Stimulated activated CD4-positive, alpha-beta T cell treated with anti-CD3 and anti-CD28 coated beads, TNF-alpha, amount 100 ng/mL, for 4 hours (primary cell): ENCODE data around the gene MAJIN.
"Not testable (repeated sequence)": the region's sequence is repeated elsewhere in the genome, so short reads cannot be mapped to it uniquely, and the experiment has no call there.

Experiments used
- DNase-seq, 3 experiments: peaks; one replicate each; pipeline ENCODE4 v3.0.0-alpha.2; 2020; ENCODE audit warnings: low read depth in 3 of 3

The MAJIN gene

GRCh38 chr11:64971421-64972233, at the start of gene MAJIN:
TSS of gene MAJIN (minus strand) at chr11:64972108. CDS start at chr11:64959405, 12,703 bp downstream.
- peak; percentile 80 to 91 (median 85) for DNase-seq

GRCh38 chr11:65021509-65021908, 49.6 kb upstream of the MAJIN start:
- no peak for DNase-seq

GRCh38 chr11:65021003-65021402, 49.1 kb upstream of the MAJIN start:
- no peak for DNase-seq

GRCh38 chr11:65019824-65020223, 47.9 kb upstream of the MAJIN start:
- no peak for DNase-seq

- no peak for DNase-seq
These were observed 46.0 kb upstream of the MAJIN start for GRCh38 chr11:65017937-65018336.

- no peak for DNase-seq
These were observed 44.8 kb upstream of the MAJIN start for GRCh38 chr11:65016705-65017104.

GRCh38 chr11:65014726-65015227, 42.9 kb upstream of the MAJIN start:
- DNase-seq, result no peak

GRCh38 chr11:65013888-65014725, 42.2 kb upstream of the MAJIN start, which contains the start of gene ARL2:
TSS of gene ARL2 (plus strand) at chr11:65014160. CDS start at chr11:65014208, 48 bp downstream.
- DNase-seq, result peak; percentile 72 to 76 (median 73)

- peak; percentile 81 to 87 (median 81) for DNase-seq
These were observed 41.4 kb upstream of the MAJIN start for GRCh38 chr11:65013130-65013887.

GRCh38 chr11:65008873-65009272, 37.0 kb upstream of the MAJIN start:
- no peak for DNase-seq

- no peak for DNase-seq
These were observed 36.1 kb upstream of the MAJIN start for GRCh38 chr11:65008016-65008415.

GRCh38 chr11:65003968-65004367, 32.1 kb upstream of the MAJIN start:
- DNase-seq, result not testable (repeated sequence)

- DNase-seq, result no peak
These were observed 31.4 kb upstream of the MAJIN start for GRCh38 chr11:65003282-65003681.

- DNase-seq, result no peak
These were observed 30.8 kb upstream of the MAJIN start for GRCh38 chr11:65002706-65003105.

GRCh38 chr11:64999478-64999877, 27.6 kb upstream of the MAJIN start:
- no peak for DNase-seq

GRCh38 chr11:64998690-64999431, 27.0 kb upstream of the MAJIN start:
- no peak for DNase-seq

- no peak for DNase-seq
These were observed 26.2 kb upstream of the MAJIN start for GRCh38 chr11:64998141-64998540.

- no peak for DNase-seq
These were observed 24.9 kb upstream of the MAJIN start, which contains the start of gene BATF2 for GRCh38 chr11:64996710-64997380. TSS of gene BATF2 (minus strand) at chr11:64996971. CDS start at chr11:64996914, 57 bp downstream.

- no peak for DNase-seq
These were observed 24.4 kb upstream of the MAJIN start for GRCh38 chr11:64996327-64996709.

- DNase-seq, result no peak
These were observed 22.4 kb upstream of the MAJIN start for GRCh38 chr11:64994318-64994717.
